Myocyte (in vitro differentiated cells): ENCODE results near the gene MRPL18. TPM values are rescaled to one million over a fixed set of nuclear protein-coding genes. Genes with fewer than 3 reads are reported as not detected.
"Not testable (repeated sequence)": the region's sequence is repeated elsewhere in the genome, so short reads cannot be mapped to it uniquely, and the experiment has no call there.

Experiments used
- DNase-seq: peaks from one replicate; pipeline ENCODE4 v3.0.0-alpha.2; 2012; ENCODE audit warnings: low read depth
- total RNA-seq: library from RNA; depleted of rRNA; stranded (reverse); fragments of >200 nt; gene quantifications from 2 replicates; pipeline ENCODE4 v1.2.3, GENCODE V29; 2014

The MRPL18 gene
- total RNA-seq, 1 donor from 2014 or later = 106 TPM

DNA sequence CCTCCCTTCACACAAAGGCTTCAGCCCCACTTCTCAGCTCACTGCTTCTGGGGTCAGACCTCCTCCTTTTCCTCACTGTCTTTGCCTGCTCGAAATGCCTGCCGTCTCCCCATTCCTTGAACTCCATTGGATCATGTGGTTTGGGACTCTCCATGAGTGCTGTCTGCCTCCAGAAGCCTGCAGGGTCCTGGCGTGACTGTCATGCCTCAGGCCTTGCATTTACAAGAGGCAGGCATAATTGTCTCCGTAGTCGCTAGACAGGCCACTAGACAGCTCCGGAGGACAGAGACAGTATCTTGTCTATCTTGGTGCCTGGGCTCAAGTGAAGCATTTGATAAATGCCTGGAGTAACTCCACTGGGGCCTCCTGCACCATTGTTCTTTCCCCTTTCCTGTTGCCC lies 25.1 kb downstream of the MRPL18 start:
- DNase-seq = no peak

DNA sequence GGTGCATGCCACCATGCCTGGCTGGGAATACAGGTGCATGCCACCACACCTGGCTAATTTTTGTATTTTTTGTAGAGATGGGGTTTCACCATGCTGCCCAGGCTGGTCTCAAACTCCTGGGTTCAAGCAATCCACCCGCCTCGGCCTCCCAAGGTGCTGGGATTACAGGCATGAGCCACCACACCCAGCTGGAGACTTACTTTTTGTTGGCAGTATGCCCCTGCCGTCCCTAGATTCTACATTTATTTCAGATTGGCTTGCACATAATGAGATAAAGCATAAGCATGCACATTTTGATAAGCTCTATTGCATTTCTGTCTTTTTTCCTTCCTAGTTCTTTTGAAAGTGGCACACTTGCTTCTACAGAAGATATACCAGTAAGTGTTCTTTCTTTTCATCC lies 26.5 kb downstream of the MRPL18 start:
- DNase-seq = not testable (repeated sequence)

GRCh38 chr6:159817951-159818739 lies 27.9 kb downstream of the MRPL18 start:
- no peak for DNase-seq

GRCh38 chr6:159819098-159819497 lies 28.8 kb downstream of the MRPL18 start:
- DNase-seq = no peak

GRCh38 chr6:159819932-159820640 lies 29.8 kb downstream of the MRPL18 start:
- DNase-seq = peak; percentile 65

- no peak for DNase-seq
Measured at GRCh38 chr6:159821122-159821521, 30.9 kb downstream of the MRPL18 start.

DNA sequence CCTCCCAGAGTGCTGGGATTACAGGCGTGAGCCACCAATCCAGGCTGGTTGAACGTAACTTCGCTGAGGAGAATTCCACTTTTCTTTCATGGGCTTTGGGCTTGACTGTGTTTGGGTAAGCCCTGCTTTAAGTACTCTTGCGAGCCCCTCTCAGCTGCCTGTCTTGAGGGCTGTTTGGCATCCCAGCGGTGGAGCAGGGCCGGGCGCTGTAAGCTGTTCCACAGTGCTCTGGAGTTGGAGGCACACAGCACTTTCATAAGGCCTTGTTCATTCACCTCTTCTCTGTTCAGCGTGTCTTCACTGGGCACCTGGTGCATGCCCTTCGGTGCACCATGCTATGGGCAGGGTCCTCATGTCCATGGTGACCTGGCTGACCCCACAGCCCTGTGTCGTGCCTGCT lies 31.5 kb downstream of the MRPL18 start:
- DNase-seq = no peak

DNA sequence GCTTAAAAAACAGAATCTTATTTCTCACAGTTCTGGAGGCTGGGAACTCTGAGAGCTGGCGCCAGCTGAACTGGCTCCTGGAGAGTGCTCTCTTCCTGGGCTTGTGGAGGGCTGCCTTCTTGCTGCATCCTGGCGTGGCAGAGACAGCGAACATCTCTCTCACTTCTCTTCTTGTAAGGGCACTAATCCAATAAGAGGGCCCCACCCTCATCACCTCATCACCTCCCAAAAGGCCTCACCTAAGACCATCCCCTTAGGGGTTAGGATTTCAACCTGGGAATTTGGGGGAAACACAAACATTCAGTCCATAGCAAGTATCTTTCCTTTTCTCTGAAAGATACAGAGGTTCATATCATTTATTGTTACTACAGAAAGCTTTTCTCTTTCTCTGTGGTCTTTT lies 33.7 kb downstream of the MRPL18 start:
- DNase-seq = no peak

DNA sequence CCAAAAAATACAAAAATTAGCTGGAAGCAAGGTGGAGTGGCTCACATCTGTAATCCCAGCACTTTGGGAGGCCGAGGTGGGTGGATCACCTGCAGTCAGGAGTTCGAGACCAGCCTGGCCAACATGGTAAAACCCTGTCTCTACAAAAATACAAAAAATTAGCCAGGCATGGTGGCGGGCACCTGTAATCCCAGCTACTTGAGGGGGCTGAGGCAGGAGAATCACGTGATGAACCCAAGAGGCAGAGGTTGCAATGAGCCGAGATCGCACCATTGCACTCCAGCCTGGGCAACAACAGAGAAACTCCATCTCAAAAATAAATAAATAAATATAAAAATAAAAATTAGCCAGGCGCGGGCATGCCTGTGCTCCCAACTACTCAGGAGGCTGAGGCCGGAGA lies 34.4 kb downstream of the MRPL18 start:
- not testable (repeated sequence) for DNase-seq

DNA sequence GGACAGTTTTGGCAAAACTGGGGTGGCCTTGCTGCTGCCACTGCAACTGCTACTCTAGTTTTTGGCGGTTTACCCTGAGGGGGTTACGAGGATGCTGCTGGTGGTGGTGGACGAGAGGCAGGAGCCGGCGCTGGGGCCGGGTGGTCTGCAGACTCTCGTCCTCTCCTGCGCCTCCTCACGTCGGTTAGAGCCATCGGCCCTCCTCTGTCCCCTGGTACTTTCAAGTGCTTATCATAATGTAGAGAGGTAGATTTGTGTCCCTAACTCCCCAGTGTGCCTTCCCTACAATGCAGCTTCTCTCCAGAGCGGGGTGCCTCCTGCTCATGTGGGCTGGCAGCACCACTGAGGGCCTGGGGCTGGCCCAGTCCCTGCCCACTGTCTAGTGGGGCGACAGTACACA lies 35.7 kb downstream of the MRPL18 start:
- no peak for DNase-seq

- DNase-seq = peak; percentile 41
Measured at GRCh38 chr6:159826968-159827647, 36.8 kb downstream of the MRPL18 start.

DNA sequence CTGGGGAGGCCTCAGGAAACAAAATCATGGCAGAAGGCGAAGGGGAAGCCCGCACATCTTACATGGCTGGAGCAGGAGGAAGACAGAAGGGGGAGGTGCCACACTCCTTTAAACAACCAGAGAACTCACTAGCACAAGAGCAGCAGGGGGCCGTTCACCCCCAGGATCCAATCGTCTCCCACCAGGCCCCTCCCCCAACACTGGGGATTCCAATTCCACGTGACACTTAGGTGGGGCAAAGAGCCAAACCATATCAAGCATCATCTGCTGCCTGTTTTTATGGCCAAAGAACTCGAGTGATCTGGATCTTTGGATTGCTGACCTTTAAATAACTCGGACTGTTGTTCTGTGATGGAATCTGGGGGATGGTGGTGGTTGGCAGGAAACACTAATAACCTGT lies 37.8 kb downstream of the MRPL18 start:
- DNase-seq = peak; percentile 52

GRCh38 chr6:159829526-159829925 lies 39.3 kb downstream of the MRPL18 start:
- DNase-seq = no peak

GRCh38 chr6:159830501-159831372 lies 40.5 kb downstream of the MRPL18 start:
- DNase-seq = no peak

- no peak for DNase-seq
Measured at GRCh38 chr6:159831373-159831679, 41.1 kb downstream of the MRPL18 start.

- DNase-seq = no peak
Measured at GRCh38 chr6:159832946-159833345, 42.7 kb downstream of the MRPL18 start.

- peak; percentile 38 for DNase-seq
Measured at GRCh38 chr6:159833556-159833955, 43.3 kb downstream of the MRPL18 start.

DNA sequence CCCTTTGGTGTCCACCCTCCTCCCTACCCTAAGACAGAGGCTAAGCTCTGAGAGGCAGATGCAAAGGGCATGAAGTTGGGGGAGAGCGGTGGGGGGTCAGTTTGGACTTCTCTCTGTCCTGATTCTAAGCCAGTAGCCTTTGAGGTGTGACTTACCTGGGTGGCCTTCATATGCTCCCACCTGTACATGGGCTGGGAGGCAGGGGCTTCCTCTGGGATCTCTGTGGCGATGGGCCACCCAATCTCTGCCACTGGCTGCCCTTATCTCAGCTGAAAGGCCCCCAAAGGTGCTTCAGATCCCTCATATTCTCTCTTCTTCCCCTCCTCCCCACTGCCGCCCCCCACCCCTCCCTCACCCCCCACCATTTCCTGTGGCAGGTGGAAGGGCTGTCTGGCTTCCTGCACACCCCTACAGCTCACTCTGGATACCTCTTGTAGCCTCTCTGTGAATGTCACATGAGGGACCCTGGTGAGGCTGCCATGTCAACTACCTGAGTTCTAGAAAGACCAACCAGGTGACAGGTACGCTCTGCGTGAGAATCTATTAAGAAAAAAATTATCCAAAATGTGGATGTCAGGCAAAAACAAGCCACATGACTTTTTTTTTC lies 43.8 kb downstream of the MRPL18 start:
- no peak for DNase-seq

DNA sequence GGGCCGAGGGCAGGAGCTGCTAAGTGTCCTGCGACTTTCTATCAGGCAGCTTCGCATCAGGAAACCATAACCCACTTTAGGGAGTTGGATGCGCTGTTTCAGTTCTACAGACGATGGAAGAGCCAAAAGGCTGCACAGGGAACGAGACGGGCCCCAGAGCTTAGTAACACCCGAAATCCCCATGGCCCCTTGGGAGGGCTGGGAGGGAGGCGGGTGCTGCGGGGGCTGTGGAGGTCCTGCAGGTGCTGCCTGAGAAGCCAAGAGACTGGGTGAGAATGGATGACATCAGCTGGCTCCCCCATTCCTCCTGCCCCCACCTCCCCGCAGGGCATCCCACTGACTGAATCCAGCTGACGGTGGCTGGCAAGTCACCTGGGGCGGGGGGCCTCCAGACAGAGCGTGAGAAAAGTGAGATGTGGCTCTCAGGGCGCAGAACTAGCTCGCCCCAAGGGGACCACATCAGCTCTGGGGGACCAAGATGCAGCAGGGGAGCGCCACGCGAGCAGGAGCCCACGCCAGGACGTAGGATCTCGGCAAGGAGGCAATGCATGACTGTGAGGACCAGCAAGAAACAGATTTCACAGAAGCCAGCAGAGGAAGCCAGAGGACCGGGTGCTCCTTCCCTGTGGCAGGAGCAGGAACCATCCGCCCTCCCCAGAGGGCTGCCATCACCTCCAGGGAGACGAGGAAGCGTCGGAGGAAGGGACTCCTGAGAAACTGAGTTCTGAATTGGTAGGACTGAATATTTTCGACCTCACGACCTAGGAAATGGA lies 46.6 kb downstream of the MRPL18 start:
- no peak for DNase-seq

DNA sequence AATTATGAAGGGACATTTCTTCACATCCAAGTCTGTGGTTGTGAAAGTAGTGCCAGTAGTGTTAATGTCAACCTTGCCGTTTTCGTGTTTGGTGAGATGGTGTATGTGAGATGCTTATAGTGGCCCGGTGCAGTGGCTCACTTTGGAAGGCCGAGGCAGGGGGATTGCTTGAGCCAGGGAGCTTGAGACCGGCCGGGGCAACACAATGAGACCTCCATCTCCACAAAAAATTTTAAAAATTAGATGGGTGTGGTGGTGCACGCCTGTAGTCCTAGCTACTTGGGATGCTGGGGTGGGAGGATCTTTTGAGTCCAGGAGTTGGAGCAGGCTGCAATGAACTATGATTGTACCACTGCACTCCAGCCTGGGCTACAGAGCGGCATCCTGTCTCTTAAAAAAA lies 47.2 kb downstream of the MRPL18 start:
- no peak for DNase-seq
